ENCODE results near the gene DESI2.
"Not testable (repeated sequence)": the region's sequence is repeated elsewhere in the genome, so short reads cannot be mapped to it uniquely, and the experiment has no call there.

The DESI2 gene

GRCh38 chr1:244709476-244710368 is 56.8 kb downstream of the DESI2 start:
- DNase-seq: no peak

GRCh38 chr1:244710474-244711062 is 57.6 kb downstream of the DESI2 start:
- no peak for DNase-seq

- no peak for DNase-seq
These were observed 59.7 kb downstream of the DESI2 start for GRCh38 chr1:244712669-244713068.

GRCh38 chr1:244713332-244713731 is 60.4 kb downstream of the DESI2 start:
- DNase-seq: peak; percentile 29

- DNase-seq: no peak
These were observed 75.0 kb downstream of the DESI2 start for GRCh38 chr1:244727871-244728474.

GRCh38 chr1:244730153-244730933 is 77.4 kb downstream of the DESI2 start:
- DNase-seq: no peak

GRCh38 chr1:244730934-244731434 is 78.1 kb downstream of the DESI2 start:
- no peak for DNase-seq

- DNase-seq: no peak
These were observed 78.7 kb downstream of the DESI2 start for GRCh38 chr1:244731651-244732050.

GRCh38 chr1:244732851-244733450 is 80.0 kb downstream of the DESI2 start:
- DNase-seq: no peak

GRCh38 chr1:244735404-244735803 is 82.5 kb downstream of the DESI2 start:
- no peak for DNase-seq

GRCh38 chr1:244735876-244736561 is 83.1 kb downstream of the DESI2 start:
- no peak for DNase-seq

- DNase-seq: not testable (repeated sequence)
These were observed 86.2 kb downstream of the DESI2 start for GRCh38 chr1:244739140-244739539.

- not testable (repeated sequence) for DNase-seq
These were observed 87.2 kb downstream of the DESI2 start for GRCh38 chr1:244740027-244740617.

- DNase-seq: no peak
These were observed 88.8 kb downstream of the DESI2 start for GRCh38 chr1:244741692-244742091.

- no peak for DNase-seq
These were observed 96.5 kb downstream of the DESI2 start for GRCh38 chr1:244749230-244750016.

- DNase-seq: no peak
These were observed 98.5 kb downstream of the DESI2 start for GRCh38 chr1:244751271-244751895.

GRCh38 chr1:244755673-244756072 is 102.7 kb downstream of the DESI2 start:
- DNase-seq: no peak

GRCh38 chr1:244757091-244757939 is 104.4 kb downstream of the DESI2 start:
- DNase-seq: no peak
